HepG2 (cell line): ENCODE measurements around the gene POP5. TPM values are rescaled to one million over a fixed set of nuclear protein-coding genes. Genes with fewer than 3 reads are reported as not detected.

Experiments
- BATF2 ChIP-seq: sonication (generic); formaldehyde crosslinking; IDR thresholded peaks from 2 replicates; pipeline ENCODE4 v1.8.0; 2022; ENCODE audit warnings: mild to moderate bottlenecking, missing genetic modification reagents, moderate library complexity
- CENPT ChIP-seq: sonication (generic); formaldehyde crosslinking; IDR thresholded peaks from 2 replicates; pipeline ENCODE4 v1.8.0; 2022; ENCODE audit warnings: low read depth, mild to moderate bottlenecking, moderate library complexity, missing genetic modification reagents
- DR1 ChIP-seq: sonication (generic); formaldehyde crosslinking; IDR thresholded peaks from 2 replicates; pipeline ENCODE4 v1.8.0; 2021; ENCODE audit warnings: mild to moderate bottlenecking, missing genetic modification reagents, inconsistent platforms
- EP300 ChIP-seq, 3 experiments: sonication (generic) in 1 of 3; formaldehyde crosslinking in 1 of 3; IDR thresholded peaks; 2 replicates each; pipeline versions ENCODE4 v1.5.1 to v1.6.1; 2011 to 2020; ENCODE audit warnings: low read depth in 2 of 3, low read length in 2 of 3, borderline replicate concordance in 1 of 3, improper control_type of control experiment in 1 of 3, mild to moderate bottlenecking in 1 of 3, missing genetic modification reagents in 1 of 3, moderate library complexity in 1 of 3
- FOXK1 ChIP-seq: sonication (generic); formaldehyde crosslinking; IDR thresholded peaks from 2 replicates; pipeline ENCODE4 v1.4.0; 2020; ENCODE audit warnings: low read depth, missing genetic modification reagents, borderline replicate concordance
- HNF4A ChIP-seq: sonication (generic); formaldehyde crosslinking; IDR thresholded peaks from 2 replicates; pipeline ENCODE4 v1.4.0; 2020; ENCODE audit warnings: missing genetic modification reagents
- MXD3 ChIP-seq: IDR thresholded peaks from 2 replicates; pipeline ENCODE4 v1.6.1; 2016; ENCODE audit warnings: mild to moderate bottlenecking, missing biosample characterization, missing genetic modification reagents
- NFE2L2 ChIP-seq: fragments of 150-350 bp; IDR thresholded peaks from 2 replicates; pipeline ENCODE4 v1.6.1; 2014; ENCODE audit warnings: low read length
- RARA ChIP-seq: IDR thresholded peaks from 2 replicates; pipeline ENCODE4 v1.6.1; 2016; ENCODE audit warnings: missing genetic modification reagents, missing compliant biosample characterization
- RFXANK ChIP-seq: IDR thresholded peaks from 2 replicates; pipeline ENCODE4 v1.6.1; 2016
- SALL2 ChIP-seq: sonication (generic); formaldehyde crosslinking; IDR thresholded peaks from 2 replicates; pipeline ENCODE4 v1.8.1; 2023; ENCODE audit warnings: mild to moderate bottlenecking, missing genetic modification reagents, inconsistent platforms
- SIN3A ChIP-seq: IDR thresholded peaks from 2 replicates; pipeline ENCODE4 v1.6.1; 2011; ENCODE audit warnings: low read depth, mild to moderate bottlenecking, control low read depth, low read length, borderline replicate concordance
- SRSF1 ChIP-seq: fragments of 200-400 bp; formaldehyde crosslinking; optimal IDR thresholded peaks from 2 replicates; pipeline ENCODE3; 2017; ENCODE audit warnings: mild to moderate bottlenecking, low read depth, low read length, moderate library complexity
- ZBTB20 ChIP-seq: sonication (generic); formaldehyde crosslinking; IDR thresholded peaks from 2 replicates; pipeline ENCODE4 v1.8.1; 2023; ENCODE audit warnings: missing genetic modification reagents, low read depth, mild to moderate bottlenecking, borderline replicate concordance
- ZNF124 ChIP-seq: sonication (generic); formaldehyde crosslinking; IDR thresholded peaks from 2 replicates; pipeline ENCODE4 v1.4.0; 2020; ENCODE audit warnings: missing genetic modification reagents
- ZNF292 ChIP-seq: sonication (generic); formaldehyde crosslinking; IDR thresholded peaks from 2 replicates; pipeline ENCODE4 v1.8.1; 2022; ENCODE audit warnings: mild to moderate bottlenecking, low read depth, missing genetic modification reagents, borderline replicate concordance
- ZNF501 ChIP-seq: sonication (generic); formaldehyde crosslinking; IDR thresholded peaks from 2 replicates; pipeline ENCODE4 v1.5.1; 2020; ENCODE audit warnings: mild to moderate bottlenecking, moderate library complexity, missing genetic modification reagents
- ZNF782 ChIP-seq: sonication (generic); formaldehyde crosslinking; IDR thresholded peaks from 2 replicates; pipeline ENCODE4 v1.4.0; 2020; ENCODE audit warnings: missing genetic modification reagents, mild to moderate bottlenecking, borderline replicate concordance
- polyA plus RNA-seq, 8 experiments: library from polyadenylated mRNA; depleted of rRNA in 3 of 8; stranded (reverse) in 7 of 8; unstranded in 1 of 8; fragments of >200 nt; fragmentation: Illumina TruSeq in 4 of 8; extraction: Trizol in 4 of 8; gene quantifications; 2 replicates each; pipeline versions ENCODE4 v1.2.1 to v1.2.3, GENCODE V29; 2011 to 2016; ENCODE audit warnings: low read depth in 4 of 8, missing spikeins in 1 of 8, mixed read lengths in 1 of 8; ENCODE audit not compliant: insufficient read depth in 1 of 8
- total RNA-seq, 5 experiments: library from RNA; depleted of rRNA; stranded (reverse); fragments of >200 nt; fragmentation: Illumina TruSeq; extraction: Trizol; gene quantifications; 2 replicates each; pipeline ENCODE4 v1.2.3, GENCODE V29; 2016; ENCODE audit warnings: low read depth in 1 of 5
- TF ChIP-seq, protein P1 (sequence below): sonication (generic); formaldehyde crosslinking; IDR thresholded peaks from 2 replicates; pipeline ENCODE4 v1.8.0; 2022; ENCODE audit warnings: mild to moderate bottlenecking, missing genetic modification reagents, borderline replicate concordance
- TF ChIP-seq, protein P2 (sequence below): sonication (generic); formaldehyde crosslinking; IDR thresholded peaks from 2 replicates; pipeline ENCODE4 v1.4.0; 2020; ENCODE audit warnings: missing genetic modification reagents
- TF ChIP-seq, protein P3 (sequence below): sonication (generic); formaldehyde crosslinking; IDR thresholded peaks from 2 replicates; pipeline ENCODE4 v1.5.0; 2020; ENCODE audit warnings: missing genetic modification reagents
- TF ChIP-seq, protein P4 (sequence below): sonication (generic); formaldehyde crosslinking; IDR thresholded peaks from 2 replicates; pipeline ENCODE4 v1.8.0; 2022; ENCODE audit warnings: missing genetic modification reagents, low read depth, mild to moderate bottlenecking, borderline replicate concordance

POP5 gene
- total and polyA plus RNA-seq, 2 of the 13 experiments (the other 11 are each of a cell fraction or from before 2014, with no cell fraction given): 45.6 to 61.3 TPM

GRCh38 chr12:120590741-120591407 is 9.7 kb upstream of the POP5 start (continued):
- TF ChIP-seq, protein P1, sequence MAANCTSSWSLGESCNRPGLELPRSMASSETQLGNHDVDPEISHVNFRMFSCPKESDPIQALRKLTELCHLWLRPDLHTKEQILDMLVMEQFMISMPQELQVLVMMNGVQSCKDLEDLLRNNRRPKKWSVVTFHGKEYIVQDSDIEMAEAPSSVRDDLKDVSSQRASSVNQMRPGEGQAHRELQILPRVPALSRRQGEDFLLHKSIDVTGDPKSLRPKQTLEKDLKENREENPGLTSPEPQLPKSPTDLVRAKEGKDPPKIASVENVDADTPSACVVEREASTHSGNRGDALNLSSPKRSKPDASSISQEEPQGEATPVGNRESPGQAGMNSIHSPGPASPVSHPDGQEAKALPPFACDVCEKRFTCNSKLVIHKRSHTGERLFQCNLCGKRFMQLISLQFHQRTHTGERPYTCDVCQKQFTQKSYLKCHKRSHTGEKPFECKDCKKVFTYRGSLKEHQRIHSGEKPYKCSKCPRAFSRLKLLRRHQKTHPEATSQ (CRISPR knock-in tag): no peak
- TF ChIP-seq MXD3 (no peak), ZNF501 (CRISPR knock-in tag) (0 out of 2 replicates have a peak, but pooled peaks have one; percentile 22), FOXK1 (CRISPR knock-in tag) (no peak), RFXANK (CRISPR knock-in tag) (no peak), DR1 (CRISPR knock-in tag) (no peak), HNF4A (CRISPR knock-in tag) (peak; percentile 57), ZNF292 (CRISPR knock-in tag) (0 out of 2 replicates have a peak, but pooled peaks have one; percentile 27), NFE2L2 (no peak), ZBTB20 (no peak), SRSF1 (no peak), EP300 (IDR thresholded peaks at IDR 0.05; ENCODE audit: low read depth in 2 of 2, low read length in 2 of 2) (no peak), EP300 (CRISPR knock-in tag; IDR thresholded peaks at IDR 0.05; ENCODE audit: borderline replicate concordance) (no peak), ZNF782 (CRISPR knock-in tag) (no peak), RARA (CRISPR knock-in tag) (peak; percentile 46; the same call in 1 of the 2 replicates), SIN3A (no peak), SALL2 (CRISPR knock-in tag) (no peak), ZNF124 (CRISPR knock-in tag) (no peak), CENPT (CRISPR knock-in tag) (no peak), BATF2 (CRISPR knock-in tag) (no peak)
- TF ChIP-seq, protein P2, sequence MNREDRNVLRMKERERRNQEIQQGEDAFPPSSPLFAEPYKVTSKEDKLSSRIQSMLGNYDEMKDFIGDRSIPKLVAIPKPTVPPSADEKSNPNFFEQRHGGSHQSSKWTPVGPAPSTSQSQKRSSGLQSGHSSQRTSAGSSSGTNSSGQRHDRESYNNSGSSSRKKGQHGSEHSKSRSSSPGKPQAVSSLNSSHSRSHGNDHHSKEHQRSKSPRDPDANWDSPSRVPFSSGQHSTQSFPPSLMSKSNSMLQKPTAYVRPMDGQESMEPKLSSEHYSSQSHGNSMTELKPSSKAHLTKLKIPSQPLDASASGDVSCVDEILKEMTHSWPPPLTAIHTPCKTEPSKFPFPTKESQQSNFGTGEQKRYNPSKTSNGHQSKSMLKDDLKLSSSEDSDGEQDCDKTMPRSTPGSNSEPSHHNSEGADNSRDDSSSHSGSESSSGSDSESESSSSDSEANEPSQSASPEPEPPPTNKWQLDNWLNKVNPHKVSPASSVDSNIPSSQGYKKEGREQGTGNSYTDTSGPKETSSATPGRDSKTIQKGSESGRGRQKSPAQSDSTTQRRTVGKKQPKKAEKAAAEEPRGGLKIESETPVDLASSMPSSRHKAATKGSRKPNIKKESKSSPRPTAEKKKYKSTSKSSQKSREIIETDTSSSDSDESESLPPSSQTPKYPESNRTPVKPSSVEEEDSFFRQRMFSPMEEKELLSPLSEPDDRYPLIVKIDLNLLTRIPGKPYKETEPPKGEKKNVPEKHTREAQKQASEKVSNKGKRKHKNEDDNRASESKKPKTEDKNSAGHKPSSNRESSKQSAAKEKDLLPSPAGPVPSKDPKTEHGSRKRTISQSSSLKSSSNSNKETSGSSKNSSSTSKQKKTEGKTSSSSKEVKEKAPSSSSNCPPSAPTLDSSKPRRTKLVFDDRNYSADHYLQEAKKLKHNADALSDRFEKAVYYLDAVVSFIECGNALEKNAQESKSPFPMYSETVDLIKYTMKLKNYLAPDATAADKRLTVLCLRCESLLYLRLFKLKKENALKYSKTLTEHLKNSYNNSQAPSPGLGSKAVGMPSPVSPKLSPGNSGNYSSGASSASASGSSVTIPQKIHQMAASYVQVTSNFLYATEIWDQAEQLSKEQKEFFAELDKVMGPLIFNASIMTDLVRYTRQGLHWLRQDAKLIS (CRISPR knock-in tag): no peak
- TF ChIP-seq, protein P3, sequence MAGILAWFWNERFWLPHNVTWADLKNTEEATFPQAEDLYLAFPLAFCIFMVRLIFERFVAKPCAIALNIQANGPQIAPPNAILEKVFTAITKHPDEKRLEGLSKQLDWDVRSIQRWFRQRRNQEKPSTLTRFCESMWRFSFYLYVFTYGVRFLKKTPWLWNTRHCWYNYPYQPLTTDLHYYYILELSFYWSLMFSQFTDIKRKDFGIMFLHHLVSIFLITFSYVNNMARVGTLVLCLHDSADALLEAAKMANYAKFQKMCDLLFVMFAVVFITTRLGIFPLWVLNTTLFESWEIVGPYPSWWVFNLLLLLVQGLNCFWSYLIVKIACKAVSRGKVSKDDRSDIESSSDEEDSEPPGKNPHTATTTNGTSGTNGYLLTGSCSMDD (CRISPR knock-in tag): no peak
- TF ChIP-seq, protein P4, sequence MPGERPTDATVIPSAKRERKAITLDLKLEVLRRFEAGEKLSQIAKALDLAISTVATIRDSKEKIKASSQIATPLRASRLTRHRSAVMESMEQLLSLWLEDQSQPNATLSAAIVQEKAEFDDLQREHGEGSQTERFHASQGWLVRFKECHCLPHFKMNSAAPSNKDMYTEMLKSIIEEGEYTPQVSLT (CRISPR knock-in tag): no peak
